Measurements from ENCODE around the gene ADGRG4. TPM values are rescaled to one million over a fixed set of nuclear protein-coding genes. Genes with fewer than 3 reads are reported as not detected.

ADGRG4 gene
- total and polyA plus RNA-seq, 11 donors = 0.04 to 0.07 TPM; not detected in 9

- ATAC-seq = no peak
- no peak for DNase-seq
- intact Hi-C loops (cut with DNase I) = loop anchor here in 5 of 10 donors (5.0 to 10.0 kb wide), 5 partner anchors 47 to 234 kb away; partner anchors contain the start of gene HTATSF1 (in 1 of the 5)
- Histone ChIP-seq H3K27me3 (peaks cover 0 to 5% (median 0%) of the 10 kb centered on the region in 9 donors), H3K4me1 (peaks cover 0 to 19% (median 3%) of the 10 kb centered on the region in 12 donors), H3K4me3 (no peak overlapping the region), H3K36me3 (no peaks in the 10 kb centered on the region), H3K27ac (no peak overlapping the region), H3K9me3 (no peaks in the 10 kb centered on the region)
- TF ChIP-seq POLR2A (IDR thresholded peaks at IDR 0.05) = no peak
- no peak for TF ChIP-seq CTCF (IDR thresholded peaks at IDR 0.05)
- WGBS, 4 donors = 77 to 95% (median 86%) methylated on average over 7 of the region's 7 CpGs
Observed at GRCh38 chrX:136261321-136261720, 39.4 kb upstream of the ADGRG4 start.

- intact Hi-C loops (cut with DNase I) = loop anchor here in 5 of 10 donors (5.0 to 10.0 kb wide), 5 partner anchors 47 to 235 kb away; partner anchors contain the start of gene HTATSF1 (in 1 of the 5)
- Histone ChIP-seq H3K27ac (no peak overlapping the region), H3K4me3 (no peak overlapping the region), H3K4me1 (peaks cover 0 to 19% (median 3%) of the 10 kb centered on the region in 12 donors), H3K27me3 (peaks cover 0 to 5% (median 0%) of the 10 kb centered on the region in 9 donors), H3K9me3 (no peaks in the 10 kb centered on the region), H3K36me3 (no peaks in the 10 kb centered on the region)
- no peak for TF ChIP-seq POLR2A (IDR thresholded peaks at IDR 0.05)
- no peak for TF ChIP-seq CTCF (IDR thresholded peaks at IDR 0.05)
- ATAC-seq = peak in 1 of 4 donors; percentile 56
- WGBS, 4 donors = 58 to 77% (median 67%) methylated on average over 5 of the region's 5 CpGs
- DNase-seq = no peak
Observed at GRCh38 chrX:136262243-136262642, 38.5 kb upstream of the ADGRG4 start.

GRCh38 chrX:136262812-136263315, 37.9 kb upstream of the ADGRG4 start:
- H3K4me1 ChIP-seq = peaks cover 0 to 19% (median 3%) of the 10 kb centered on the region in 12 donors
- peaks cover 0 to 5% (median 0%) of the 10 kb centered on the region in 9 donors for H3K27me3 ChIP-seq
- intact Hi-C loops (cut with DNase I) = loop anchor here in 5 of 10 donors (5.0 to 10.0 kb wide), 5 partner anchors 48 to 236 kb away; partner anchors contain the start of gene HTATSF1 (in 1 of the 5)
- no peaks in the 10 kb centered on the region for H3K9me3 ChIP-seq
- ATAC-seq (no peak), DNase-seq (no peak)
- no peaks in the 10 kb centered on the region for H3K36me3 ChIP-seq
- H3K4me3 ChIP-seq = no peak overlapping the region
- H3K27ac ChIP-seq = no peak overlapping the region
- 57 to 75% (median 65%) methylated on average over 7 of the region's 7 CpGs for WGBS, 4 donors
- TF ChIP-seq CTCF (IDR thresholded peaks at IDR 0.05) (no peak), POLR2A (IDR thresholded peaks at IDR 0.05) (no peak)

GRCh38 chrX:136266828-136267227, 33.9 kb upstream of the ADGRG4 start:
- DNase-seq = no peak
- H3K4me3 ChIP-seq = no peak overlapping the region
- TF ChIP-seq CTCF (IDR thresholded peaks at IDR 0.05) (no peak), POLR2A (IDR thresholded peaks at IDR 0.05) (no peak)
- H3K36me3 ChIP-seq = no peaks in the 10 kb centered on the region
- H3K27me3 ChIP-seq = peaks cover 0 to 5% (median 0%) of the 10 kb centered on the region in 9 donors
- 74 to 93% (median 88%) methylated on average over 1 of the region's 1 CpG for WGBS, 4 donors
- H3K4me1 ChIP-seq = peaks cover 0 to 7% (median 0%) of the 10 kb centered on the region in 12 donors
- ATAC-seq = no peak
- no peak overlapping the region for H3K27ac ChIP-seq
- intact Hi-C loops (cut with DNase I) = loop anchor here in 9 of 10 donors (5.0 to 10.0 kb wide), 7 partner anchors 50 to 240 kb away; partner anchors contain the start of gene HTATSF1 (in 1 of the 9)
- H3K9me3 ChIP-seq = no peaks in the 10 kb centered on the region

Data from heart left ventricle (tissue), 16 donors.